Measurements from ENCODE around the gene HOTAIR. TPM values are rescaled to one million over a fixed set of nuclear protein-coding genes. Genes with fewer than 3 reads are reported as not detected.

HOTAIR gene
- total and polyA plus RNA-seq, 4 donors: not detected

DNA sequence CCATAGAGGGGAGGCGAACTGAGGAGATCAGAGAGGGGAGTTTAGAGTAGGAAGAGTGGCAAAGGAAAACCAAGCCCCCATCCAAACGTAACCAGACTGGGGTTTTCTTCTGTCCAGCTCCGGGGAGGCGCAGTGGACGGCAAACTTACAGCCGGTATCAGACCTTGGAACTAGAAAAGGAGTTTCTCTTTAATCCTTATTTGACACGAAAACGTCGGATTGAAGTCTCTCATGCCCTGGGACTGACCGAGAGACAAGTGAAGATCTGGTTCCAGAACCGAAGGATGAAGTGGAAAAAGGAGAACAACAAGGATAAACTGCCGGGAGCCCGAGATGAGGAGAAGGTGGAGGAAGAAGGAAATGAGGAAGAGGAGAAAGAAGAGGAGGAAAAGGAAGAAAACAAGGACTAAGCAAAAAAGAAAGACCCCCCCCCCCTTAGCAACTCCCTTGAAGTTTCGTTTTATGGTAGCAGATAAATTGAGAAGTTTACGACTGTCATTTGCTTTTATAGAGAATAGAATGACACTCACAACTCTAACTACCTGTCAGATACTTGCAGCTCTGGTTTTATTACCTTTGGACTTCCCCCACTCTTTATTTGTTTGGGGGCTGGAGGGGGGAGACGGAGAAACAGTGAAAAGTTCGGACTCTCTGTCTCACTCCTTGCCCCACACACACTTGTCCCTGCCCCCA, 36.4 kb upstream of the HOTAIR start:
- Histone ChIP-seq H3K36me3 (ENCODE audit: control insufficient read depth in 4 of 4, insufficient read depth in 3 of 4, low read depth in 1 of 4, low read length in 3 of 4) (no peaks in the 10 kb centered on the region), H3K9me3 (ENCODE audit: control insufficient read depth in 4 of 4, low read length in 3 of 4) (peaks cover 0 to 5% (median 0%) of the 10 kb centered on the region in 4 donors), H3K27me3 (ENCODE audit: control insufficient read depth in 4 of 4, insufficient read depth in 4 of 4, low read length in 3 of 4) (peaks cover 3 to 43% (median 34%) of the 10 kb centered on the region in 4 donors), H3K27ac (ENCODE audit: low read depth in 1 of 2, low read length in 2 of 2) (no peak overlapping the region), H3K4me3 (ENCODE audit: low read depth in 1 of 3, low read length in 3 of 3) (no peak overlapping the region), H3K4me1 (ENCODE audit: control insufficient read depth in 4 of 4, insufficient read depth in 4 of 4, low read length in 3 of 4) (peaks cover 2 to 15% (median 10%) of the 10 kb centered on the region in 4 donors), H3K9ac (ENCODE audit: low read depth in 1 of 2, low read length in 2 of 2) (no peak overlapping the region)
- WGBS: 7% methylated on average over 17 of the region's 17 CpGs
- no peak for TF ChIP-seq FOXA1 (IDR thresholded peaks at IDR 0.05)
- DNase-seq (ENCODE audit: low spot score): no peak

DNA sequence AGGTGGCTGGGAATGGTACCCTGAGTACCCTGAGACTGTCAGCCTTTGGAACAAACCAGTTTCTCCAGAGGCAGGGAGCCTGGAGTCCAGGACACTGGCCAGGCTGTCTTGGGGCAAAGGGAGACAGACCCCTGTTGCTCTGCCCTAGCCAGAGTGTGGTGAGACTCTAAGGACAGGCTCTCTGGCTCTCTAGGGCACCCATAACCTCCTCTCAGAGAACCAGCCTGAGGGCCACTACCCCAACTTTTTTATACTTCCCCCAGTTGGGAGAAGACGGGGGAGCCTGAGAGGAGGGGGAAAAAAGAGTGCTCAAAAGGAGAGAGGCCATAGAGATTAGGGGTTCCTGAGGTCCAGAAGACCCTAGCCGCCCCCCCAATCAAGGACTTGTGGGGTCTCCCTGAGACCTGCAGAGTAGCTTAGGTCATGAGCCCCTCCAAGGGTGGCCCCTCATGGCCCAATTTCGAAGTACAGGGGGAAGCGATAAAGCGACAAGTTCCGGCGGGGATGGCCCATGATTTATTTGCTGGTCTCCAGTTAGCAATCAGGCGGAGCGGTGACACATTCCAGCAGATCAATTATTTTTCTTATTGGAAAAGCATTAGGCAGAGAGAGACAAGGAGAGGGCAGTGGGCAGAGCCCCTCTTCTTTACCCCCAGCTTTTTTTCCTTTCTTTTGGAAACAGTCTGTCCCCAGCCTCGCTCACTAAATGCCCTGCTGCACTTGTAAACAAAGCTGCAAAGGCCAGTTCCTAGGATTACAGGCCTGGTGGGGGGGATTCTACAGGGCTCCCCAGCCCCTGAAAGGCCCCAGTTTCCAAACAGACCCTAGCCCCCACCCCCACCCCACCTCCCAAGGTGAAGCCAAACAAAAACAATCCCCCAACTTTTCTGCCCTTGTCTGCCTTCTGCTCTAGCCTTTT, 35.6 kb upstream of the HOTAIR start:
- H3K9me3 ChIP-seq (ENCODE audit: control insufficient read depth in 4 of 4, low read length in 3 of 4): peaks cover 0 to 5% (median 0%) of the 10 kb centered on the region in 4 donors
- WGBS: 16% methylated on average over 10 of the region's 10 CpGs
- TF ChIP-seq TAF1 (conservative IDR thresholded peaks at IDR 0.05) (no peak), YY1 (IDR thresholded peaks at IDR 0.05) (no peak), GABPA (IDR thresholded peaks at IDR 0.05 in 1 of 2, conservative IDR thresholded peaks at IDR 0.05 in 1 of 2) (no peak), RAD21 (IDR thresholded peaks at IDR 0.05) (no peak), RXRA (IDR thresholded peaks at IDR 0.05) (no peak), JUND (IDR thresholded peaks at IDR 0.05) (no peak)
- TF ChIP-seq, protein P1, sequence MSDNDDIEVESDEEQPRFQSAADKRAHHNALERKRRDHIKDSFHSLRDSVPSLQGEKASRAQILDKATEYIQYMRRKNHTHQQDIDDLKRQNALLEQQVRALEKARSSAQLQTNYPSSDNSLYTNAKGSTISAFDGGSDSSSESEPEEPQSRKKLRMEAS (IDR thresholded peaks at IDR 0.05): no peak
- TF ChIP-seq, protein P2, sequence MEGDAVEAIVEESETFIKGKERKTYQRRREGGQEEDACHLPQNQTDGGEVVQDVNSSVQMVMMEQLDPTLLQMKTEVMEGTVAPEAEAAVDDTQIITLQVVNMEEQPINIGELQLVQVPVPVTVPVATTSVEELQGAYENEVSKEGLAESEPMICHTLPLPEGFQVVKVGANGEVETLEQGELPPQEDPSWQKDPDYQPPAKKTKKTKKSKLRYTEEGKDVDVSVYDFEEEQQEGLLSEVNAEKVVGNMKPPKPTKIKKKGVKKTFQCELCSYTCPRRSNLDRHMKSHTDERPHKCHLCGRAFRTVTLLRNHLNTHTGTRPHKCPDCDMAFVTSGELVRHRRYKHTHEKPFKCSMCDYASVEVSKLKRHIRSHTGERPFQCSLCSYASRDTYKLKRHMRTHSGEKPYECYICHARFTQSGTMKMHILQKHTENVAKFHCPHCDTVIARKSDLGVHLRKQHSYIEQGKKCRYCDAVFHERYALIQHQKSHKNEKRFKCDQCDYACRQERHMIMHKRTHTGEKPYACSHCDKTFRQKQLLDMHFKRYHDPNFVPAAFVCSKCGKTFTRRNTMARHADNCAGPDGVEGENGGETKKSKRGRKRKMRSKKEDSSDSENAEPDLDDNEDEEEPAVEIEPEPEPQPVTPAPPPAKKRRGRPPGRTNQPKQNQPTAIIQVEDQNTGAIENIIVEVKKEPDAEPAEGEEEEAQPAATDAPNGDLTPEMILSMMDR (IDR thresholded peaks at IDR 0.05; ENCODE audit: low read depth, low read length, missing input control): no peak
- TF ChIP-seq, protein P3, sequence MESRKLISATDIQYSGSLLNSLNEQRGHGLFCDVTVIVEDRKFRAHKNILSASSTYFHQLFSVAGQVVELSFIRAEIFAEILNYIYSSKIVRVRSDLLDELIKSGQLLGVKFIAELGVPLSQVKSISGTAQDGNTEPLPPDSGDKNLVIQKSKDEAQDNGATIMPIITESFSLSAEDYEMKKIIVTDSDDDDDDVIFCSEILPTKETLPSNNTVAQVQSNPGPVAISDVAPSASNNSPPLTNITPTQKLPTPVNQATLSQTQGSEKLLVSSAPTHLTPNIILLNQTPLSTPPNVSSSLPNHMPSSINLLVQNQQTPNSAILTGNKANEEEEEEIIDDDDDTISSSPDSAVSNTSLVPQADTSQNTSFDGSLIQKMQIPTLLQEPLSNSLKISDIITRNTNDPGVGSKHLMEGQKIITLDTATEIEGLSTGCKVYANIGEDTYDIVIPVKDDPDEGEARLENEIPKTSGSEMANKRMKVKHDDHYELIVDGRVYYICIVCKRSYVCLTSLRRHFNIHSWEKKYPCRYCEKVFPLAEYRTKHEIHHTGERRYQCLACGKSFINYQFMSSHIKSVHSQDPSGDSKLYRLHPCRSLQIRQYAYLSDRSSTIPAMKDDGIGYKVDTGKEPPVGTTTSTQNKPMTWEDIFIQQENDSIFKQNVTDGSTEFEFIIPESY (IDR thresholded peaks at IDR 0.05): no peak
- H3K27ac ChIP-seq (ENCODE audit: low read depth in 1 of 2, low read length in 2 of 2): no peak overlapping the region
- no peak overlapping the region for H3K9ac ChIP-seq (ENCODE audit: low read depth in 1 of 2, low read length in 2 of 2)
- no peak overlapping the region for H3K4me3 ChIP-seq (ENCODE audit: low read depth in 1 of 3, low read length in 3 of 3)
- no peak for DNase-seq (ENCODE audit: low spot score)
- peaks cover 2 to 19% (median 11%) of the 10 kb centered on the region in 4 donors for H3K4me1 ChIP-seq (ENCODE audit: control insufficient read depth in 4 of 4, insufficient read depth in 4 of 4, low read length in 3 of 4)
- H3K36me3 ChIP-seq (ENCODE audit: control insufficient read depth in 4 of 4, insufficient read depth in 3 of 4, low read depth in 1 of 4, low read length in 3 of 4): no peaks in the 10 kb centered on the region
- H3K27me3 ChIP-seq (ENCODE audit: control insufficient read depth in 4 of 4, insufficient read depth in 4 of 4, low read length in 3 of 4): peaks cover 3 to 41% (median 29%) of the 10 kb centered on the region in 4 donors
